ENCODE measurements around the gene MRGPRD. TPM values are rescaled to one million over a fixed set of nuclear protein-coding genes. Genes with fewer than 3 reads are reported as not detected.

The MRGPRD gene
- total and polyA plus RNA-seq, 10 of the 15 experiments (the other 5 are each of a cell fraction or from before 2014, with no cell fraction given), result not detected

GRCh38 chr11:69018924-69019323 lies 38.1 kb upstream of the MRGPRD start:
- Histone ChIP-seq H3K4me2 (ENCODE audit: control insufficient read depth, insufficient read depth) (no peak overlapping the region), H3K36me3 (ENCODE audit: control insufficient read depth in 2 of 2, insufficient read depth in 2 of 2, low read length in 1 of 2) (no peaks in the 10 kb centered on the region), H3K4me1 (ENCODE audit: control insufficient read depth, insufficient read depth, low read length) (no peaks in the 10 kb centered on the region), H3K9me3 (replicated peaks; ENCODE audit: control insufficient read depth, insufficient read depth, low read length) (no peaks in the 10 kb centered on the region), H3K4me3 (no peak overlapping the region), H2AFZ (ENCODE audit: control insufficient read depth, low read depth, low read length) (no peak overlapping the region), H3K27ac (ENCODE audit: control insufficient read depth, insufficient read depth) (no peak overlapping the region), H3K27me3 (replicated peaks in 1 of 2; ENCODE audit: control insufficient read depth in 2 of 2, insufficient read depth in 2 of 2, low read length in 1 of 2) (peaks cover 0 to 1% of the 10 kb centered on the region in 2 experiments; a peak in 2 of 4 replicates), H3K9ac (ENCODE audit: control insufficient read depth, insufficient read depth, low read length) (no peak overlapping the region), H4K20me1 (ENCODE audit: control insufficient read depth, insufficient read depth) (no peaks in the 10 kb centered on the region), H3K79me2 (ENCODE audit: control insufficient read depth, insufficient read depth, low read length) (no peaks in the 10 kb centered on the region)
- POLR2A ChIA-PET, result no interaction called here
- FAIRE-seq, result no peak
- DNase-seq (ENCODE audit: low read depth, low spot score), result no peak
- TF ChIP-seq TAF1 (IDR thresholded peaks at IDR 0.05; ENCODE audit: borderline replicate concordance, low read depth, low read length), result no peak
- TF ChIP-seq IRF3 (IDR thresholded peaks at IDR 0.05), result no peak
- TF ChIP-seq MLLT1 (IDR thresholded peaks at IDR 0.05), result no peak
- TF ChIP-seq MYC (IDR thresholded peaks at IDR 0.05; ENCODE audit: insufficient read depth, insufficient read length, insufficient replicate concordance, low read length, severe bottlenecking), result no peak
- no peak for TF ChIP-seq ATF3 (IDR thresholded peaks at IDR 0.05; ENCODE audit: borderline replicate concordance, extremely low read depth, low read depth, low read length)
- no peak for TF ChIP-seq BCLAF1 (IDR thresholded peaks at IDR 0.05)
- TF ChIP-seq POLR2A (IDR thresholded peaks at IDR 0.05; ENCODE audit: low read depth, low read length), result no peak
- TF ChIP-seq BRCA1 (IDR thresholded peaks at IDR 0.05; ENCODE audit: low read depth, low read length), result no peak
- no peak for TF ChIP-seq MEF2B (IDR thresholded peaks at IDR 0.05; ENCODE audit: partially characterized antibody, poor library complexity, severe bottlenecking)
- no peak for TF ChIP-seq RELA (IDR thresholded peaks at IDR 0.05; ENCODE audit: borderline replicate concordance, partially characterized antibody)
- no peak for TF ChIP-seq PML (IDR thresholded peaks at IDR 0.05; ENCODE audit: low read length)
- no peak for TF ChIP-seq POLR2AphosphoS2 (IDR thresholded peaks at IDR 0.05; ENCODE audit: low read depth, low read length)
- no peak for TF ChIP-seq BCL11A (IDR thresholded peaks at IDR 0.05; ENCODE audit: low read depth, low read length)
- TF ChIP-seq SUZ12 (IDR thresholded peaks at IDR 0.05; ENCODE audit: unreplicated experiment), result no peak
- no peak for TF ChIP-seq E2F8 (IDR thresholded peaks at IDR 0.05; ENCODE audit: low read depth, partially characterized antibody)
- intact Hi-C loops (cut with micrococcal nuclease; ENCODE audit: unreplicated experiment), result no loop called here
- SMC1A ChIA-PET (ENCODE audit: uncharacterized antibody, unreplicated experiment), result no interaction called here
- ATAC-seq, result no peak
- in situ Hi-C loops (cut with MboI), result no loop called here
- 29% methylated on average over 13 of the region's 13 CpGs for WGBS (ENCODE audit: insufficient coverage, insufficient replicate concordance, low lambda C conversion rate, missing lambda C conversion rate)
- RAD21 ChIA-PET (ENCODE audit: unreplicated experiment), result no interaction called here
- CTCF ChIA-PET, result no interaction called here
- BruUV-seq (replicated peaks), result no TSS peak

All from GM12878 (cell line).